GM21619 (cell line): ENCODE data around the gene FUOM.
"Not testable (repeated sequence)": the region's sequence is repeated elsewhere in the genome, so short reads cannot be mapped to it uniquely, and the experiment has no call there.

Experiments
- ATAC-seq: cut with Tn5 transposase; IDR thresholded peaks from one replicate; pipeline ENCODE4 v1.9.1; 2021; ENCODE audit not compliant: unreplicated experiment

Gene FUOM

GRCh38 chr10:133388973-133389818, 31.4 kb upstream of the FUOM start:
- peak; percentile 79 for ATAC-seq

GRCh38 chr10:133388236-133388972, 30.6 kb upstream of the FUOM start:
- ATAC-seq = peak; percentile 1

GRCh38 chr10:133386951-133387350, 29.1 kb upstream of the FUOM start:
- not testable (repeated sequence) for ATAC-seq

GRCh38 chr10:133385214-133385613, 27.4 kb upstream of the FUOM start:
- no peak for ATAC-seq

GRCh38 chr10:133384071-133384470, 26.3 kb upstream of the FUOM start:
- ATAC-seq = no peak

- ATAC-seq = no peak
Observed at GRCh38 chr10:133383551-133383950, 25.7 kb upstream of the FUOM start.

- ATAC-seq = no peak
Observed at GRCh38 chr10:133381036-133381435, 23.2 kb upstream of the FUOM start.

GRCh38 chr10:133379801-133380666, 22.2 kb upstream of the FUOM start:
- ATAC-seq = no peak

- ATAC-seq = peak; percentile 55
Observed at GRCh38 chr10:133379152-133379800, 21.5 kb upstream of the FUOM start, which contains the start of gene PAOX. PAOX (plus strand) TSS chr10:133379262; CDS start chr10:133379317, 55 bp downstream.

- ATAC-seq = peak; percentile 34
Observed at GRCh38 chr10:133378251-133379096, 20.7 kb upstream of the FUOM start.

GRCh38 chr10:133377818-133378250, 20.0 kb upstream of the FUOM start:
- ATAC-seq = no peak

GRCh38 chr10:133377025-133377817, 19.4 kb upstream of the FUOM start:
- no peak for ATAC-seq

GRCh38 chr10:133376183-133376582, 18.4 kb upstream of the FUOM start:
- ATAC-seq = not testable (repeated sequence)

GRCh38 chr10:133375357-133376115, 17.7 kb upstream of the FUOM start:
- no peak for ATAC-seq

- ATAC-seq = peak; percentile 96
Observed at GRCh38 chr10:133373174-133374090, 15.6 kb upstream of the FUOM start, which contains the start of gene ECHS1. ECHS1 (minus strand) TSS chr10:133373354; CDS start chr10:133373333, 21 bp downstream.

- no peak for ATAC-seq
Observed at GRCh38 chr10:133372507-133372906, 14.7 kb upstream of the FUOM start.
